GM23248 (cell line): ENCODE measurements around the gene SLC22A2.

ENCODE experiments used
- EZH2 ChIP-seq: fragments of 200-600 bp; sonication (generic); IDR thresholded peaks from 2 replicates; pipeline ENCODE4 v1.6.1; 2018; ENCODE audit warnings: antibody characterized with exemption, mild to moderate bottlenecking; ENCODE audit not compliant: insufficient read depth, poor library complexity, severe bottlenecking
- EZH2phosphoT487 ChIP-seq: fragments of 200-600 bp; sonication (generic); IDR thresholded peaks from 2 replicates; pipeline ENCODE4 v1.6.1; 2018; ENCODE audit warnings: antibody characterized with exemption, moderate library complexity, mild to moderate bottlenecking, low read depth; ENCODE audit not compliant: insufficient read depth

DNA sequence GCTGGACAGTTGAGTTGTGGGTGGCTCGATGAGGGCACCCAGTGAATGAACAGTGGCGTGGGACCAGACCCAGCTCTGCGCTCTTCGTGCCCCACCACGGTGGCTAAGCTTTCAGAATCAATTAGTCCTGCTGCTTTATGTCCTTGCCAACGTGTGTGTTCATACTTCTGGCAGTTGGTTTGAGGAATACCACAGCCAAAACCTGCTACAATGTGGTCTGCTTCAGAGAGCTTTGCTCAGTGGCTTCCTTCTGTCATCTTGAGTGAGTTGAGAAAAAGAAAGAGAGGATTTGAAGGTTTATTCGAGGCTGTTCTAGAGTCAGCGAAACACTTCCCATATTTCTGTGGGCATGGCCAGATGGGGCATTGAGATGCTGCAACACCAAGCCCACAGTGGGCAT lies 39.5 kb upstream of the SLC22A2 start:
- no peak for TF ChIP-seq EZH2
- TF ChIP-seq EZH2phosphoT487, result no peak
